A204.1 (cell line): ENCODE data around the gene DGKZ.

Experiments
- FAIRE-seq: peaks from 2 replicates; lab custom pipeline; 2012; peaks lifted over from hg19 to GRCh38; lab: Jason Lieb, UNC

DGKZ gene

GRCh38 chr11:46326813-46327416, 20.3 kb upstream of the DGKZ start:
- FAIRE-seq, result no peak

DNA sequence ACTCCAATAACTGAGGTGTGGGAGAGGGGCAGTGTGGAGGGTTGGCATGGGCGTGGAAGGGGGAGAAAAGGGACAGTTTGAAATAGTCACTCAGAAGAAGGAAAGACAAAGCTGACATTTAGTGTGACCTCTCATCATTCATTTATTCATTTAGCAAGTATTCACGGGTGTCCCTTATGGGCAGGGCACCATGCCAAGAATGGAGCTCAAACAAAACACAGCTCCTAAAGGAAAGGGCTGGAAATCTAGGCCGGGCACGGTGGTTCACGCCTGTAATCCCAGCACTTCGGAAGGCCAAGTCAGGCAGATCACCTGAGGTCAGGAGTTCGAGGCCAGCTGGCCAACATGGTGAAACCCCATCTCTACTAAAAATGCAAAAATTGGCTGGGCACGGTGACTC, 19.4 kb upstream of the DGKZ start:
- FAIRE-seq, result no peak

DNA sequence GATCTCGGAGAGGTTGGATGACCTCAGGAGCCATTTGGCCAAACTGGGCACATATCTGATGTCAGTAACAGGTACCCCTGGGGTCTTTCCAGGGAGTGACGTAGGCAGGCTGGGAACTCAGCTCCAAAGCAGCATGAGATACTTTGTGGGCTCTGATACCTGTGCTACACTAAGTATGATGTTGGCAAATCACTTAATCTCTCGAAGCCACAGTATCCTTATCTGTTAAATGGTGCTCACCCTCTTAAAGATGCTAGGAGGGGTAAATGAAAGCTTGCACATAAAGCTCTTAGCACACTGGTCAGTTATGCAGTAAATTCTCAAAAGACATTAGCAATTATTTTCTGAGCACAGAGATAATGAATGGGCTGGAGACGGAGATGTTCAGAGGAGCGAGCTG, 17.1 kb upstream of the DGKZ start:
- FAIRE-seq, result no peak

GRCh38 chr11:46330563-46331281, 16.5 kb upstream of the DGKZ start:
- no peak for FAIRE-seq

GRCh38 chr11:46331282-46331984, 15.8 kb upstream of the DGKZ start:
- no peak for FAIRE-seq

GRCh38 chr11:46332093-46332567, 15.1 kb upstream of the DGKZ start:
- FAIRE-seq, result no peak

- FAIRE-seq, result no peak
These were observed 14.5 kb upstream of the DGKZ start for GRCh38 chr11:46332568-46333393.

- no peak for FAIRE-seq
These were observed 13.8 kb upstream of the DGKZ start for GRCh38 chr11:46333394-46333947.

DNA sequence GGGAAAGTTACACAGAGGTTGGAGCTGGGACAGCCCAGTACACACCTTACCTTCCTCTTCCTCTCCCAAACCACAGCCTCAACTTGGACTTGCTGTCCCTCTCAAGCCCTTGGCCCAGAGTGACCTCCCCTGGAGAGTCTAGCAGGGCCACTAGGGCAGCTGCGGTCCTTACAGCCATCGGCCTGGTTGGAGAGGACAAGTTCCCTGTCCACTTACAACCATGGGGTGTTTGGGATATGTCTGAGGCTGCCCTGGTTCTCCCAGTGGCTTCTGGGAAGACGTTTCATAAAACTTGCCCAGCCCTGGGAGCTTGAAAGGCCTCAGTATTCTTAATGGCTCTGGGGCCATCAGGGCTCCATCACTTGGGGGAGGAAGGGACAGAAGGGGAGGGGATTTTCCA, 13.1 kb upstream of the DGKZ start:
- FAIRE-seq, result no peak

DNA sequence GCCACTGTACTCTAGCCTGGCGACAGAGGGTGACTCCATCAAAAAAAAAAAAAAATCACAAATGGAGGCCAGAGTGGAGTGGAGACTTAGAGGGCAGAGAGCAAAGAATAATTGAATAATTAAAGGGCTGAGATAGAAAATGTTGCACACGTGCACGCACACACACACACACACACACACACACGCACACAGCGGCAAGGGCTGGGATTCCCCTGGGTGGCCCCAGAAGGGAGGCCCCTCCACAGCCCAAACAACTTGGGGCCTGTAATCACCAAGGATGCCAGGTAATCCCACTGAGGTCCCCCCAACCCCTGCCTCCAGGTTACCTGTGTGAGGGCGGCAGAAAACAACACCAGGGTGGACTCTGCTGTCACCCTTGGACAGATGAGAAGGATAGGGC, 12.0 kb upstream of the DGKZ start:
- no peak for FAIRE-seq

DNA sequence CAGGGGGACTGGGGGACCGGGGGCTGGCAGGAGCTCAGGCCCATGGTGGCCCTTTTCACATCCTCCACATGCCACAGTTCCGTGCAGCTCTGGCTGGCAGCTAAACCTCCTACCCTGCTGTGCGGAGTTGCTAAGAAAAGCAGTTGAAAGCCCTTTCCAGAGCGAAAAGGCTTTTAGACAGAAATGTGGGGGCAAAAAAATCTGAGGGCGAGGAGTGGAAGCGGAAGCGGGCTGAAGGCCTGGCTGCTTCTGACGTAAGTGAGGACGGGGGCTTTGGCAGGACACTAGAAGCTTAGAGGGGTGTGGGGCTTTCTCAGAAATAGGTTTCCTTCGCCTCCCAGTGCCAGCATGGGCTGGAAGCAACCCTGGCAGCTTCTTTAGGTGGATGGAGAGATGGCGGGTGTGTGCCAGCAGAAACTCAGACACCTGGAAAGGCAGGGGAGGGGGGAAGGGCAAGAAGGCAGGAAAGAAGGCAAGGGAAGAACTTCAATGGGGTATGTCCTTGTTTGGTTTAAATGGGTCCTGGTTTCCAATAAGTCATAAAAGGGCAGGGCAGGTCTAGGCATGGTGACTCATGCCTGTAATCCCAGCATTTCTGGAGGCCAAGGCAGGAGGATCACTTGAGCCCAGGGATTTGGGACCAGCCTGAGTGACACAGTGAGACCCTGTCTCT, 11.2 kb upstream of the DGKZ start:
- FAIRE-seq, result no peak

DNA sequence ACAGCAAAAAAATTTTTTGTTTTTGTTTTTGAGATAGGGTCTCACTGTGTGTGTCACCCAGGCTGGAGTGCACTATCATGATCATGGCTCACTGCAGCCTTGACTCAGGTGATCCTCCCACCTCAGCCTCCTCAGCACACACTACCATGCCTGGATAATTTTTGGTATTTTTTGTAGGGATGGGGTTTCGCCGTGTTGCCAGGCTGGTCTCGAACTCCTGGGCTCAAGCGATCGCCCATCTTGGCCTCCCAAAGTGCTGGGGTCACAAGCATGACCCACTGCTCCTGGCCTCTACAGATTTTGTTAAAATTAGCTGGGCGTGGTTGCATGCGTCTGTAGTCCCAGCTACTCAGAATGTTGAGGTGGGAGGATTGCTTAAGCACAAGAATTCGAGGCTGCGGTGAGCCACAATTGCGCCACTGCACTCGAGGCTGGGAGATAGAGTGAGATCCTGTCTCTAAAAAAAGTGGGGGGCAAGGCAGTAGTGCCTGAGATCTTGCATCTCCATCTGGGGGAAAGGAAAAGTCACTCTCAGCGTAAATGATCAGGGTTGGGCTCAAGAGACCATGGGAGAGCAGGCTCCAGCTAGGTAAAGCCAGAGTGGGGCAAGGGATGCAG, 10.6 kb upstream of the DGKZ start:
- no peak for FAIRE-seq

DNA sequence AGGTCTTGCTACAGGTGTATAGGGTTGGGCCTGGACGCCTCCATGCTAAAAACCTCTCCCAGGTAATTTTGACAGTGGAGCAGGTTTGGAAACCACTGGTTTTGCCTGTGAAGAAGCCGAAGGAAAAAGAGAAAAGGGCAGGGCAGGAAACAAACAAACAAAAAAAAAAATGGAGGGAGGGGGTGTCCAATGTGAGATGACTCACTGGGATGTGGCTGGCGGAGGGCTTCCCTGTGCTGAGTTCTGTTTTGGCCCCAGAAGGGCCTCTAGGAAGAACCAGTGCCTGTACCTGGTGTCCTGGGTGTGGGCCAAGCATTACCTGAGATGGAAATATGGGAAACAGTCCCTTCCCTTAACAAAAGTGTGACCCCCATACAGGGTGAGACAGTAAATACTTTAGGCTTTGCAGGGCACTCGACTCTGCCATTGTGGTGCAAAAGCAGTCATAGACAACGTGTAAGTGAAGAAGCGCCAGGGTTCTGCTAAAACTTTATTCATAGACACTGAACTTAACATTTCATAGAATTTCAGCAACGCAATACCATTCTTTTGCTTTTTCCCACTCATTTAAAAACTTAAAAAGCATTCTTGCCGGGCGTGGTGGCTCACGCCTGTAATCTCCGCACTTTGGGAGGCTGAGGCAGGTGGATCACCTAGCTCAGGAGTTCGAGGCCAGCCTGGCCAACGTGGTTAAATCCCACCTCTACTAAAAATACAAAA, 9.5 kb upstream of the DGKZ start:
- no peak for FAIRE-seq

DNA sequence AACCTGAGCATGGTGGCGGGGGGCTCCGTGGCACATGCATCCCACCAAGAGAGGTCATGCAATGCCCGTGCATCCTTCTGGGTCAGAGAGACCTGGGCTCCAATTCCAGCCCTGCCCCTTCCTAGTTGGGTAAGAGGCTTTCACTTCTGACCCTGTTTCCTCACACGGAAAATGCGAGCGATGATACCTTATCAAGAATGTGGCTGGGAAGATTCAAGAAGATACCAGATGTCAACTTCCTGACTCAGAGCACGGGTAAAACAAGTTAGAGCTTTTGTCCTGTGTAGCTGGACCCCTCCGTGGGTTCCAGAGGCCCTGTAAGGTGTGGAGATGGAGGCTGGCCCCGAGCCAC, 8.7 kb upstream of the DGKZ start:
- FAIRE-seq, result no peak

GRCh38 chr11:46338988-46339666, 8.1 kb upstream of the DGKZ start:
- FAIRE-seq, result no peak

GRCh38 chr11:46339816-46340215, 7.4 kb upstream of the DGKZ start:
- FAIRE-seq, result no peak

- no peak for FAIRE-seq
These were observed 5.8 kb upstream of the DGKZ start for GRCh38 chr11:46341454-46341853.

DNA sequence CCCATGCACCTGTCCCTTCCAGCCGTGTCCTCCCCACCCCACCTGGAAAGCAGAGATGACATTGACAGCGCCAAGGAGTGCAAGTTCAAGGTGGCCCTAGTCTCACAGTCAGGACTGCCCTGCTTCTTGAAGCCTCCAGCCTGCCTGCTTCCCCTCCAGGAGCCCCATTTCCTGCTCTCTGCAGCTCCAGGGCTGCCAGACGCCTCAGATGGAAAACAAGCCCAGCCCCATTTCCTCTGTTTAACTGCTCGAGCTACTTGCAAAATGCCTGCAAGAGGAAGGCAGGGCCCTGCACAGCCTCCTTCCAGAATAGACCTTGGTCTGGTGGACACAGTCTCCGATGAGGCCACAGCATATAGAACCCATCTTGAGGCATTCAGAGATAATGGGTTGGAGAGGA, 5.0 kb upstream of the DGKZ start:
- no peak for FAIRE-seq

GRCh38 chr11:46343520-46343919, 3.7 kb upstream of the DGKZ start:
- FAIRE-seq, result no peak

DNA sequence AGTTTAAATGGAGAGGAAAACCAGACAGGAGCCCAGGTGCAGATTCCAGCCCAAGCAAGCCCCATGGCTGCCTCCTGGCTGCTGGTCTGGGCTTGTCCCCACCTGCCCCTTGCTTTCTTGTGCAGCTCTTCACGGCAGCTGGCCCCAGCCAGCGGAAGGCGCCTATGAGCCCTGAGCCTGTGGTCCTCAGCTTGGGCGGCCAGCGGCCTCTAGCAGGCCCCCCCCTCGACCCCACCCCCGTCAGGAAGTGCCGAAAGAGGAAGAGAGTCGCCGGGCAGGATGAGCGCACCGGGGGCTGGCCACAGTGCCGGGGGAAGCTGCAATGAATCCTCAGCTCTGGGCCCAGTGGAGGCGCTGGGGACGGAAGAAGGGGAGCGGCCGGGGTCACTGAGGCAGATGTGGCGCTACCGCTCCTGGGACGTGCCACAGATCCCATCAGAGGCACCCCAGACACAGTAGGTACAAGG, 2.1 kb upstream of the DGKZ start:
- FAIRE-seq, result no peak
